ENCODE data around the gene PPDPF. TPM values are rescaled to one million over a fixed set of nuclear protein-coding genes. Genes with fewer than 3 reads are reported as not detected.
"Not testable (repeated sequence)": the region's sequence is repeated elsewhere in the genome, so short reads cannot be mapped to it uniquely, and the experiment has no call there.

PPDPF gene
- polyA plus RNA-seq, 1 donor from 2014 or later: 95.1 TPM

- H3K9me3 ChIP-seq (ENCODE audit: low read length): peaks cover 9% of the 10 kb centered on the region
- no peaks in the 10 kb centered on the region for H3F3A ChIP-seq (ENCODE audit: insufficient read depth, low read length, poor library complexity, severe bottlenecking)
- H4K20me1 ChIP-seq (ENCODE audit: insufficient read depth): no peaks in the 10 kb centered on the region
- no peaks in the 10 kb centered on the region for H3K36me3 ChIP-seq (ENCODE audit: insufficient read depth, low read length)
- H3K27me3 ChIP-seq (ENCODE audit: insufficient read depth, low read depth, low read length): no peaks in the 10 kb centered on the region
- H3K79me2 ChIP-seq (replicated peaks; ENCODE audit: insufficient read depth, low read length): no peaks in the 10 kb centered on the region
- TF ChIP-seq MXI1 (conservative IDR thresholded peaks at IDR 0.05; ENCODE audit: poor library complexity, severe bottlenecking) (no peak), RAD21 (conservative IDR thresholded peaks at IDR 0.05) (no peak), EP300 (conservative IDR thresholded peaks at IDR 0.05; ENCODE audit: poor library complexity, severe bottlenecking) (no peak), POLR2AphosphoS5 (IDR thresholded peaks at IDR 0.05) (no peak), CTCF (IDR thresholded peaks at IDR 0.05; ENCODE audit: poor library complexity, severe bottlenecking) (no peak), EZH2 (IDR thresholded peaks at IDR 0.05; ENCODE audit: borderline replicate concordance, insufficient read depth, low read length, poor library complexity, severe bottlenecking) (no peak), SMC3 (conservative IDR thresholded peaks at IDR 0.05; ENCODE audit: poor library complexity) (no peak), TAF1 (IDR thresholded peaks at IDR 0.05; ENCODE audit: low read depth) (no peak), REST (IDR thresholded peaks at IDR 0.05; ENCODE audit: borderline replicate concordance) (no peak)
- no peak overlapping the region for H2AFZ ChIP-seq (ENCODE audit: low read depth, low read length)
- H3K27ac ChIP-seq (ENCODE audit: low read length): no peak overlapping the region
- H3K9ac ChIP-seq (ENCODE audit: low read length): no peak overlapping the region
- H3K9me2 ChIP-seq (ENCODE audit: insufficient read depth, low read length): no peaks in the 10 kb centered on the region
- no peak overlapping the region for H3K4me3 ChIP-seq (ENCODE audit: low read length)
- H3K4me2 ChIP-seq (ENCODE audit: low read length): no peak overlapping the region
These were observed 11.4 kb upstream of the PPDPF start for GRCh38 chr20:63509088-63509564.

- Histone ChIP-seq H3K36me3 (ENCODE audit: insufficient read depth, low read length) (no peaks in the 10 kb centered on the region), H4K20me1 (ENCODE audit: insufficient read depth) (no peaks in the 10 kb centered on the region), H2AFZ (ENCODE audit: low read depth, low read length) (no peak overlapping the region), H3K27me3 (ENCODE audit: insufficient read depth, low read depth, low read length) (no peaks in the 10 kb centered on the region), H3K4me2 (ENCODE audit: low read length) (no peak overlapping the region), H3K9ac (ENCODE audit: low read length) (no peak overlapping the region), H3F3A (ENCODE audit: insufficient read depth, low read length, poor library complexity, severe bottlenecking) (no peaks in the 10 kb centered on the region), H3K79me2 (replicated peaks; ENCODE audit: insufficient read depth, low read length) (no peaks in the 10 kb centered on the region), H3K9me3 (ENCODE audit: low read length) (no peaks in the 10 kb centered on the region), H3K4me3 (ENCODE audit: low read length) (no peak overlapping the region), H3K27ac (ENCODE audit: low read length) (no peak overlapping the region), H3K9me2 (ENCODE audit: insufficient read depth, low read length) (no peaks in the 10 kb centered on the region)
- no peak for TF ChIP-seq RAD21 (conservative IDR thresholded peaks at IDR 0.05)
These were observed 7.4 kb upstream of the PPDPF start for GRCh38 chr20:63513207-63513606.

DNA sequence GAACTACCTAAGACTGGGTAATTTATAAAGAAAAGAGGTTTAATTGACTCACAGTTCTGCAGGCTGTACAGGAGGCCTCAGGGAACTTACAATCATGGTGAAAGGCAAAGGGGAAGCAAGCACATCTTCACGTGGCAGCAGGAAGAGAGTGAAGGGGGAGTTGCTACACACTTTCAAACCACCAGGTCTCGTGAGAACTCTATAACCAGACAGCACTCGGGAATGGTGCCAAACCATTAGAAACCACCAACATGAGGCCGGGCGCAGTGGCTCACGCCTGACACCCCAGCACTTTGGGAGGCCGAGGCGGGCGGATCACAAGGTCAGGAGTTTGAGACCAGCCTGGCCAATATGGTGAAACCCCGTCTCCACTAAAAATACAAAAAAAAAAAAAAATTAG is 6.0 kb upstream of the PPDPF start:
- not testable (repeated sequence) for H2AFZ ChIP-seq (ENCODE audit: low read depth, low read length); H4K20me1 ChIP-seq (ENCODE audit: insufficient read depth); H3K9ac ChIP-seq (ENCODE audit: low read length); H3K79me2 ChIP-seq (replicated peaks; ENCODE audit: insufficient read depth, low read length); H3K4me3 ChIP-seq (ENCODE audit: low read length); H3K36me3 ChIP-seq (ENCODE audit: insufficient read depth, low read length); H3K27me3 ChIP-seq (ENCODE audit: insufficient read depth, low read depth, low read length); H3K9me2 ChIP-seq (ENCODE audit: insufficient read depth, low read length); H3K9me3 ChIP-seq (ENCODE audit: low read length); H3K27ac ChIP-seq (ENCODE audit: low read length); H3F3A ChIP-seq (ENCODE audit: insufficient read depth, low read length, poor library complexity, severe bottlenecking); H3K4me2 ChIP-seq (ENCODE audit: low read length)
